ENCODE measurements around the gene KLHL18.
"Not testable (repeated sequence)": the region's sequence is repeated elsewhere in the genome, so short reads cannot be mapped to it uniquely, and the experiment has no call there.

Gene KLHL18

DNA sequence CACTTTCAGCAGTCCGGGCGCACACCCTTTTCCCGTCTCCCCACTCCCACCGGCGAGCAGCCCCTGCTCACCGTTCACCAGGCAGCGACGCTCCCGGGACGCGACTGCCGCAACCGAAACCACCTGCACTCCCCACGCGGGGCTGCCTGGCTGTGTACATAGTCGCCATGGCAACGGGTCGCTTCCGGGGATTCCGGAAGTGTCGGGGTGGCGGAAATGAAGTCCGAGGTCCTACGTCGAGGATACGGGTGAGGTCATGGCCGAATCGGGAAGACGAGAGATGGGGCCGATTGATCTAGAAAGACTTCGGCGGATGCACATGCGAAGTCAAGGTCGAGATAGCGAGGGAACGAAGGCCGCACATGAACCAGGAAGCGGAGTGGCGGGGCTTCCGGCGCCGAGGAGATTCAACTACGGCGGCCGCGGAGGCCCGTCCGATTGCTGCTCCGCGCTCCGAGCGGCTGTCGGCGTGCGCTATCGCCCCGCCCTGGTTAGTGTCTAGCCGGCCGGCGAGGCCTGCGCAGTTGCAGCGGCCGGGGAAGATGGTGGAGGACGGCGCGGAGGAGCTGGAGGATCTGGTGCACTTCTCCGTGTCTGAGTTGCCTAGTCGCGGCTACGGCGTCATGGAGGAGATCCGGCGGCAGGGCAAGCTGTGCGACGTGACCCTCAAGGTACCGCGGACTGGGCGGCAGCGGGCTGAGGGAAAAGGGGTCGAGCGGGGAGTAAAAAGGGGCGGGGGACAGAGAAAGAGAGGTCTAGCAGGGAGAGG, at the start of gene KLHL18, which contains the start of gene KIF9:
Gene KLHL18, plus strand, starts transcription at position 521 of the 769 bp plus-strand sequence. Its CDS starts 22 bp downstream, at position 543.
Gene KIF9, minus strand, starts transcription at position 376 of the 769 bp plus-strand sequence. CDS start 5,425 bp downstream, outside the sequence.
- in situ Hi-C loops (cut with MboI; ENCODE audit: low sequenced_read_pairs): no loop called here

DNA sequence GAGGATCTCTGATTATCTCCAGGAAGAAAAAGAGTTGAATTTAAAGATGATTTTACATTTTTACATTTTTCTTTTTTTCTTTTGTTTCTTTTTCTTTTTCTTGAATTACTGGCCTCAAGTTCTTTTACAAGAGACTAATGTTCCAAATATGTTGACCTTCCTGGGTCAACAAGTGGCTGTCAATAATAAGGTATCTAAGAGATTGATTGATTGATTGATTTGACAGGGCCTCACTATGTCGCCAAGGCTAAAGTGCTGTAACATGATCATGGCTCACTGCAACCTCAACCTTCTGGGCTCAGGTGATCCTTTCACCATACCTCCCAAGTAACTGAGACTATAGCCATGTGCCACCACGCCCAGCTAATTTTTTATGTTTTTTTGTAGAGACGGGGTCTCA, 44.7 kb upstream of the KLHL18 start:
- in situ Hi-C loops (cut with MboI; ENCODE audit: low sequenced_read_pairs): no loop called here

DNA sequence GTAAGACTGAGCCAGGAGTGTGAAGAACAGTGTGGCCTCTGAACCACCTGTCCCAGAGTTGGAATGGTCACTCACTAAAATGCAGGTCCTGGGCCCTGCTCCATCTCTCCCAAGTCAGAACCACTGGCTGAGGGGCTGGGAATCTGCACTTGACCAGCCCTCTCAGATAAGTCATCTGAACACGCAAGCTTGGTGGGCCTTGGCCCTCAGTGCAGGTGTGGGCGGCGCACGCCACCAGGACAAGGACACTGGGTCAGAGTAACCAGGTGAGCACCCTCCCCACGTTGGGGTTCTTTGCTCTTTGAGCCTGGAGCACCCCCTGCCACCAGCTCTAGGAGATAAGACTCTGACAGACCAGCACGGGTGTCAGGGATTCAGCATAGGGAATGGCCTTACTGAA, 42.8 kb upstream of the KLHL18 start:
- in situ Hi-C loops (cut with MboI; ENCODE audit: low sequenced_read_pairs): no loop called here

DNA sequence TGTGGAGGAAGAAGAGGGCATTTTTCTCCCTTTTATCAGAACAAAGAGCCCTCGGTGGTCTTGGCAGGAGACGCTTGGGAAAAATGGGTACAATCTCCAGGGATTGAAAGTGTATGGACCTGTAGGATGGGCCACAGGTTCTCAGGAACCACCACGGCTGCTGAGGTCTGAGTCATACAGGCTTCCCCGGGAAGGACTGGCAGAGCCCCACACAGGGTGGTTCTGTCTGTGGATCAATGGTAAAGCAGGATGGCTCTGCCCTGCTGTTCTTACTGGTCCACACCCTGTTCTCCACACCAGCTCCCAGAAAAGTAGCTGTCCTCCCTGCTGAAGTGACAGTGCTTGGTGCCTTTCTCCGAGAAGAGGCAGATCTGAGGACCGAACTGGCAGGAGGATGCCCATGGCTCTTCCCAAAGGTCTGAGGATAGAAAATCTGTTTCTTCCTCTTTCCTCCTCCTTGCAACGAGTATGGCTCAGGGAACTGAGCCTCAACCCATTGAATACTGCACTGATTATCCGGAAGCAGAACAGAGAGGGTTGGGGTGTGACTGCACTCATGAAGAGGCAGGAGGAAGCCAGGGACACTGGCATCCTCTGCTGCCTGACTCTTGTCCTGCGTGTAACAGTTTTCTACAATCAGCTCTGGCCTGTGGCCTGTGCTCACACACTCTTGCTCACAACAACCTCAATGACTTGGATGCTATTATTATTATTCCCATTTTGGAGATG, 39.2 kb upstream of the KLHL18 start:
- in situ Hi-C loops (cut with MboI; ENCODE audit: low sequenced_read_pairs): no loop called here

DNA sequence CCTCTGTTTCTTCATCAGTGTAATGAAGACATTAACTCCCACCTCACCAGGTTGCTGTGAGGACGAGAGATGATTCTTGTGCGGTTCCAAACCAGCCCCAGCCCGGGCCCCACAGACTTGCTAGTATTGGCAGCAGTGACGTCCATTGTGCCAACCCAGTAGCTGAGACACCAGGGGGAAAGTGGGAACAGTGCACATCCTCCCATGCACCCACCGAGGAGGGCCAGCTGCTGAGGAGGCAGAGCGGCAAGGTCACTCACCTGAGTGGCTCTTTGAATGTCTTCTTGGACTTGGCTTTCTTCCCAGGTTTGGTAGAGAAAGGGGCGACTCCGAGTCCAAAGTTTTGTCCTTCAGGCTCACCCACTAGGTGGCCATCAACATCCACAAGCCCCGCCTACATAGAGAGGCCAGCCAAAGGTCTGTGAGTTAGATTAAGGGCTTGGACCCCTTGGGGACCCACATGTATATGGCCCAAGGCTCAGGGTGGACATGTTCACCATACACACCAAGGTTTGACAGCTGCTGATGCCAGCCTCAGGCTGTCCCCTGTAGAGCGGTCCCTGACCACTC, 38.1 kb upstream of the KLHL18 start:
- in situ Hi-C loops (cut with MboI; ENCODE audit: low sequenced_read_pairs): no loop called here

DNA sequence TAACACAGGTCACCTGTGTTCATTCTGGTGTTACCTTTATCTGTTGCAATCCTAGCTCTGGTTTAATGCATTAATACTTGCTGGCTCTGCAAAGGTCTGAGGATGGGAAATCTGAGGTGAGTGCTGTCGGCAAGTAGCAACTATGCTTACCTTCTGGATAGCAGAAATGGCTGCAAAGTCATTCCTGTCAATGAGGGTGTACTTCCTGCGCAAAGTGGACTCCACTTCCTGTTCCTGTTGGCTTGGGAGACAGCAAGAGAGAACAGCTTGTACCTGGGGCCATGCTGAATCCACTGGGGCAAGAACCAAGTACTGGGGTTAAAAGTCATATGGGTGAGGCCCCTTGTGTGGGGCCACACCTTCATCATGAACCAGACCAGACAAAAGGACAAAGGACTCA, 37.5 kb upstream of the KLHL18 start:
- in situ Hi-C loops (cut with MboI; ENCODE audit: low sequenced_read_pairs): no loop called here

DNA sequence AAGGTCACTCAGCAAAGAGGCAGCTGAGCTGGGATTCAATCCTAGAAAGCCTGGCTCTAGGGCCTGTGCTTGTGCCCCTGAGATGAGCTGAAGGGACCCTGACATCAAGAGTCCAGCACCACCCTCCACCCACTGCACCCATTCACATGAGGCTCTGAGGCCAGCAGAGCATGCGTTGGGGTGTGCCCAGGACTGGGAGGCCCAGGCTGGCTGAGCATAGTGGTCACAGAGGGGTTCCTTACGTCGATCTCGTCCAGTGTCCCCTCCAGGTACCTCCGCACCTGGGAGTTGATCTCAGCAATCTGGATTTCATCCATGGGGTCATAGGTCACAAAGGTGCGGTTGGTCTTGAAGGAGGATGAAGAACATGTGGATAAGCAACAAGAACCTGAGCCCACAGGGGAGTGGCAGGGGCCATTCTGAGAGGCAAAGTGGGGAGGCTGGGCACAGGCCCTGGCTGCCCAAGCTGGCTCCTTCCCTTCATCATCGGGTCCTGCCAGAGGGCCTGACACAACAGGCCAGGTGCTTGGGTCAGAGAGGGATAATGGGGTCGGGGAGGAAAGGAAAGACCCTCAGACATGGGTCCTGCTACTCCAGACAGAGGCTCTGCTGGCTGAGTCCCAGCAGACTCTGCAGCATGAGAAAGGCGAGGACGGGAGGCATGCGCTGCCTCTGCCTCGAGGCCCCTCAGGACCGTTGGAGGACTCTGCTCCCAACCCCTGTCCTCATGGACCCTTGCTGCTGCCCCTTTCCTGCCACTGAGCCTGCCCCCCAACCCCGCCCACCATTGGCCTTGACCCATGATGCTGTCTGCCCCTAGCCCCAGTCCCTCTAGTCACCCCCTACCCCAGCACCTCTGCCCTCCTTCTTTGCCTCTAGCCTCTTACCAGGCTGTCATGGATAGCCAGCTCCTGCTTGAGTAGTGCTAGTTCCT, 35.3 kb upstream of the KLHL18 start:
- in situ Hi-C loops (cut with MboI; ENCODE audit: low sequenced_read_pairs): no loop called here

DNA sequence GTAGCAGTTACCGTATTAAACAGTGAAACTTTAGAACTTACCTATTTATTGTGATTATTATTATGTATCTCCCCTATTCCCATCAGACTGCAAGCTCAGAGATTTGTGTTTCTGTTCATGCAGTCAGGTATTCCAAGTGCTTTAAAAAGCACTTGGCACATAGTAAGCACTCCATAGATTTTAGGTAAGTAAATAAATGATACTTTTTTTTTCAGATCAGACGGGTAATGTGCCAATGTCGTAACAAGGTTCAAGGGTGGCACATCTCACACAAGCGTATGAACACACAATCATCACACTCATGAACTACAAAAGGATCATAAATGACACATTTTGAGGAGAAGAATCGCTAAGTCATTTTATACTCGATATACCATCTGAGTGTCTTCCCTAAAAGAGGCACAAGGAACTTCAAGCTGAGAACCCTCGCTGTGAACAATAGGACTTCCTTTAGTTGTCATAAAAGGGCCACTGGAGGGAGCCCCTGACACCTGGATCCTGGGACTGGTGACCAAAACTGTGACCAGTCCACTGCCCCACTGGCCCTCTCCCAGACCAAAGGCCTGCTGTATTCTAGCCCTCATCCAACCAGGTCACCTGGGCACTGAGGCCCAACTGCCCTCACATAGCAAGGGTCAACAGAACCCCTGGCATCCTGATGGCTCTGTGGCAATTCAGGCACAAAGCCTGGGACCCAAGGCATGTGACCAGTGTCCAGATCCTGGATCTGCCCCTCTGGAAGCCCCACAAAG, 32.3 kb upstream of the KLHL18 start:
- in situ Hi-C loops (cut with MboI; ENCODE audit: low sequenced_read_pairs): no loop called here

DNA sequence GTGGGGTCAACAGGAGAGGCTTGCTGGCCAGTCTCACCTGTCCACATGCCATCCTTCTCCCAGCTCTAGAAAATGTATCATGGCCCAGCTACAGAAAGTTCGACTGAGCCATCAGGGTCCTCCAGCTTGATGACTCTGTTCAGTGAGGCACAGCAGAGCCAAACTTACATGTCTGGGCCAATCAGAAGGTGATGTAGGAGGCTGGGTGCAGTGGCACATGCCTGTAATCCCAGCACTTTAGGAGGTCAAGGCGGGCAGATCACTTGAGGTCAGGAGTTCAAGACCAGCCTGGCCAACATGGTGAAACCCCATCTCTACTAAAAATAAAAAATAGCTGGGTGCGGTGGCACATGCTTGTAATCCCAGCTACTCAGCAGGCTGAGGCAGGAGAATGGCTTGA, 31.7 kb upstream of the KLHL18 start:
- in situ Hi-C loops (cut with MboI; ENCODE audit: low sequenced_read_pairs): not testable (repeated sequence)

DNA sequence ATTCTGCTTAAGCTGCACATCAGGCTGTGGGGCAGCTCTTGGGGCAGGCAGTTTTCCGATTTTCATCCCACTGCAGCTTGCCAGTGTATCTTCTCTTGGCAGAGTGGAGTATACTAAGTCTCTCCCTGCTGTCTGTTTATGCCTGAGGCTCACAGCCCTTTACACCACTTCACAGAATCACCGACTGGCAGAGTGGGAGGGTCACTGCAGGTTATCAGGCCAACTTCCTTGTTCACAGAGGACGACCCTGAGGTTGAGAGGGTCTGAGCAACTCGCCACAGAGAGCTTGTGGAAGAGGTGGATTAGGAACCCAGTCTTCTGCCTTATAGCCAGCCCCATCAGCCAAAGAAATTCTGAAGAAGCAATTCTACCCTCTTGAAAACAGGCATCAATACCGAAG, 31.1 kb upstream of the KLHL18 start:
- in situ Hi-C loops (cut with MboI; ENCODE audit: low sequenced_read_pairs): no loop called here

DNA sequence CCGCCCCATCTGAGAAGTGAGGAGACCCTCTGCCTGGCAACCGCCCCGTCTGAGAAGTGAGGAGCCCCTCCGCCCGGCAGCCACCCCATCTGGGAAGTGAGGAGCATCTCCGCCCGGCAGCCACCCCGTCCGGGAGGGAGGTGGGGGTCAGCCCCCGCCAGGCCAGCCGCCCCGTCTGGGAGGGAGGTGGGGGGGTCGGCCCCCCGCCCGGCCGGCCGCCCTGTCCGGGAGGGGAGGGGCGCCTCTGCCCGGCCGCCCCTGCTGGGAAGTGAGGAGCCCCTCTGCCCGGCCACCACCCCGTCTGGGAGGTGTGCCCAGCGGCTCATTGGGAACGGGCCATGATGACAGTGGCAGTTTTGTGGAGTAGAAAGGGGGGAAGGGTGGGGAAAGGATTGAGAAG, 26.4 kb upstream of the KLHL18 start:
- in situ Hi-C loops (cut with MboI; ENCODE audit: low sequenced_read_pairs): not testable (repeated sequence)

DNA sequence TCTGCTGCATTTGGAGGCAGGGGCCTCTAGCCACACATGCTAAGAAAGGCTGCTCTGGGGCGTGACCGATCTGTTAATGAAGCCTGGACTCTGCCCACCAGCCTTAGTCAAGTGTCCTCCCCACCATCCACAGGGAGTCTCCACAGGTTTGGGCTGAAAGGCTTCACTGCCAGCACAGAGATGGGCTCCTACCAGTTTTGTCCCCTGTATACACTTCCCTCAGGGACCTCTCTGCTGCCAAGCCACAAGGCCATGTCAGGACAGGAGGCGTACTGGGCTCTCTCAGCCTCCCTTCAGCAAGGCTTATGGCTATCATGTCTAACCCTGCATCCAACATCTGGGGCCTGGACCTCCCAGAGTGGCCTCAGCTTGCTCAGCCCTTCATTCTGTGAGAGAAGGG, 23.6 kb upstream of the KLHL18 start:
- in situ Hi-C loops (cut with MboI; ENCODE audit: low sequenced_read_pairs): no loop called here

DNA sequence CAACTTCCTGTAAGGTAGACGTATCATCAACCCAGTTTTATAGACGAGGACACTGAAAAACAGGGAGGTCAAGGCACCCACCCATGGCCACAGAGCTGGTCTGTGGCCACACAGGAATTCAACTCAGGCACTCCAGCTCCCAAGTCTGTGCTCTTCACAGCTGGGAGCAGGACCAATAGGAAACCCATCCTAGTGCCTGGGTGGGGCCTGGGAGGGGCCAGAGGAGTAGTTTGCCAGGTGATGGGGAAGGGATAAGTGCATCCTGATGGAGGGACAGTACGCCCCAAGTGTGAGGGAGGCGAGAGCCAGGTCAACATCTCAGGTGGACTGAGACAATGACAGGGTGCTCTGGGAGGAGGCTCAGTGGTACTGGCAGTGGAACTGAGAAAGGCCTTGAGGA, 22.1 kb upstream of the KLHL18 start:
- in situ Hi-C loops (cut with MboI; ENCODE audit: low sequenced_read_pairs): no loop called here

DNA sequence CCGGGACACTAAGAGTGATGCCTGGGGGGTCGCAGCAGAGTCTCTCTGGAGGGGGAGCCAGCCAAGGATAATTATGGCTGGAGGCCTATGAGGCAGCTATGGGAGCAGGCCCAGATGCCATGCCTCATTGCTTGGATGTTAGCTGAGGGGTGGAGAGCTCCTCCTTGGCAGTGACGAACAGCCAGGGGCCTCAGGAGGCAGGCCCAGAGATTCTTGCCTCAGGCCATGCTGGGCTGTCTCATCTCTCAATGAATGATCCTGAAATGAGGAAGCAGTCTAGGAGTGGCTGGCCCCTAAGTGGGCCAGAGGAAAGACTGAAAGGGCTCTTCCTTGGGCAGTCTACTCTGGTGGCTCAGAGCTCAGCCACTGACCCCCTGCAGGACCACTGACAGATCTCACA, 21.4 kb upstream of the KLHL18 start:
- in situ Hi-C loops (cut with MboI; ENCODE audit: low sequenced_read_pairs): no loop called here

DNA sequence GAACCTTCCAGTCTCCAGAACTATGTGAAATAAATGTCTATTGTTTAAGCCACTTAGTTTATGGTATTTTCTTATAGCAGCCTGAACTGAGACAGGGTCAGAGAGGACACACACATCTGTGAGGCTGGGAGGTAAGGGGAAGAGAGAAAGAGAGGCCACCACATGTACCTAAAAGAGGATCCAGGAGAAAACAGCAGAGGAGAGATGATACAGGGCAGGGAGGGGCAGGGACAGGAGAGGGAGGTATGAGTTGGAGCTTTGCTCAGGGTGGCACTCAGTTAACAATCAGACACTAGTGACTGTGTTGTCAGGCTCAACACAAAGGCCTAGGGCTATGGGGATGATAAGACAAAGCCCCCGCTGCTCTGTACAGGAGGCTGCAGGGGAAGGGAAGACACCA, 17.7 kb upstream of the KLHL18 start:
- in situ Hi-C loops (cut with MboI; ENCODE audit: low sequenced_read_pairs): no loop called here

DNA sequence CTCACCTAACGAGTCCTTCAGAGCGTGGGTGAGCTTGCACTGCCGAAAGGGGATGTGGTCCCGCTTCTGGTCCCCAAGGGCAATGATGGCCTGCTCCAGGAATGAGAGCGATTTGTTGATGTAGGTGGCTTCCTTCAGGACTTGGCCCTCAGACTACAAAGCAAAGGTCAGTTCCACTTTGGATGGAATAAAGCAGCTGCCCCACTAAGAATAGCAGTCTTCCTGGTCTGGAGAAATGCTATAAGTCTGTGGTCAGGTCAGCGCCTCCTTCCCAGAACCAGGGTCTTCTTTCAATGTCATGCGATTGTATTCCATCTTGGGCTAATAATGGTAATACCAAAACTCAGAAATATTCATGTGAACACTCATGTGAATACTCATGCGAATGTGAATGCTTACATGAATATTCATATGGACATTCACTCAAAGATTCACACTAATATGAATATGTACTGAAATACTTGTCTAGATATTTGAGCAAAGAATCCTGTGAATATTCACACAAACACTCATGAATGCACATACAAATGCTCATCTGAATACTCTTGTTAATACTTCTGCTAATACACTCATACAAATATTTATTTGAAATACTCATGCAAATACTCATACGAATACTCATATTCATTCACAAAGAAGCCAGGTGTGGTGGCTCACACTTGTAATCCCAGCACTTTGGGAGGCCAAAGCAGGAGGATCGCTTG, 16.9 kb upstream of the KLHL18 start:
- in situ Hi-C loops (cut with MboI; ENCODE audit: low sequenced_read_pairs): no loop called here

DNA sequence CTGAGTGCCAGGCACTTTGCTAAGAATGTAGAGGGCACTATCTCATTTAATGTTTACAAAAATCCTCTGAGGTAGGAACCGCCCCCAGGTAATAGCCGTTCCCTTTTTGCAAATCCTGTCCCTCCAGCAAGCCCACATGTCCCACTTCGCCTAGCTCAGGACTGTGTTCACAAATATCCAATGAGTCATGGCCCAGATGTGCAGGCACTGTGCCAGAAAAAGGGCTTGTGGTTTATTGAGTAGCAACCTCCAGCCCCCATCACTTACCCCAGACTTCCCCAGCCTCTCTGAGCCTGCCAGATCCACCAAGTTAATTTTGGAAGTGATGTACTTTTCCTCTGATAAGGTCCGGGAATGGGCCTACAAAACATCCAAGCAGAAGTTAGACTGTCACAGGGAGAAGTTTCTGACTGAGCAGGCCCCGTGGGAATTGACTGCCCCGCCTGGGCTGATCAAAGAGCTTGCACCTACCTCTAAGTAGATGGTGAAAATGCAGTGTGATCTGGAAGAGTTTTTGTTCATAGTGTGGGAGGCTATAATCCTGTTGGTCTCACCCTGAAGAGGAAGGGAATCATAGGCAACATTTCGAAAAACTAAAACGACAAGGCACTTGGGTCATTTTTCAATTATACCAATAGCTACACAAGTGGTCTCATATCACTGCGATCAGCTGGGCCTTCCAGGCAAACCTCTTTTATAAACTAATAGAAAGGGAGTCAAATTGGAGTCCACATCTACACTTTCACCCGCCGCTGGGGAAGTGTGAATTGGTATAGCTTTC, 15.8 kb upstream of the KLHL18 start:
- in situ Hi-C loops (cut with MboI; ENCODE audit: low sequenced_read_pairs): no loop called here

DNA sequence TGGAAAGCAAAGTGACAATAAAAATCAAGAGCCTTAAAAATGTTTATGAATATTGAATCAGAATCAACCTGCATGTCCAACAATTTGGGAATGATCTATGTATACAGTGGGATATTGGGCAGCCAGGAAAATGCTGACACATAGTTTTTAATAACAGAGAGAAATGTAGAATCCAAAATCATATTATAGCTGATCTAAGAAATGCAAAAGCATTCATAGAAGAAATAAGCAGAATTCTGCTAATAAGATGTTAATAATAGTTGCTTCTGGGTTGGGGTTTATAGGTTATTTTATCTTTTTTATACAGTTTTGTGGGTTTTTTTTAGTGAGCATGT, 15.3 kb upstream of the KLHL18 start:
- in situ Hi-C loops (cut with MboI; ENCODE audit: low sequenced_read_pairs): no loop called here

DNA sequence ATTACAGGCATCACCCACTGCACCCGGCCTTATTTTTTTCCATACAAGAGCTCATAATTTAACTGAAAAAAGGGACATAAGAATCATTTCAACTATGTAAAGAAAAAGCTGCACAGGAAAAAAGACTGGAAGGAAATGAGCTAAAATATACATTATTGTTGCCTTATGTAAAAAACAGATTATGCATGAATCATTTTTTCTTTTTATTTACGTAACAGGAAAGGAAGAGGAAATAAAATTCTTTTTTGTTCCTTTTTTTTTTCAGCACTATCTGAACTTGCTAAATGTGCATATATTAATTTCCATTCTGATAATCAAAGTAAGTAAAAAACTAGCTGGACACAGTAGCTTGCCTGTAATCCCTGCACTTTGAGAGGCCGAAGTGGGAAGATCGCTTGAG, 12.2 kb upstream of the KLHL18 start:
- in situ Hi-C loops (cut with MboI; ENCODE audit: low sequenced_read_pairs): no loop called here

Measured in hTERT RPE-1 (cell line).